ENCODE results near the gene PCDH19. TPM values are rescaled to one million over a fixed set of nuclear protein-coding genes. Genes with fewer than 3 reads are reported as not detected.

PCDH19 gene
- total RNA-seq, 3 donors from 2014 or later (not counting 1 experiment from before 2014, with no cell fraction given): not detected

- H3K27me3 ChIP-seq (ENCODE audit: control insufficient read depth, insufficient read depth, low read length): no peaks in the 10 kb centered on the region
- DNase-seq (no peak), ATAC-seq (no peak)
- no peak overlapping the region for H3K27ac ChIP-seq (ENCODE audit: low read length)
- Mint-ChIP-seq H3K27me3 (ENCODE audit: low read depth in 2 of 2) (peaks cover 0 to 12% of the 10 kb centered on the region in 2 donors), H3K27ac (no peak overlapping the region), H3K9me3 (no peaks in the 10 kb centered on the region), H3K36me3 (no peaks in the 10 kb centered on the region), H3K4me3 (no peak overlapping the region), H3K4me1 (no peaks in the 10 kb centered on the region)
- TF ChIP-seq, protein P1, sequence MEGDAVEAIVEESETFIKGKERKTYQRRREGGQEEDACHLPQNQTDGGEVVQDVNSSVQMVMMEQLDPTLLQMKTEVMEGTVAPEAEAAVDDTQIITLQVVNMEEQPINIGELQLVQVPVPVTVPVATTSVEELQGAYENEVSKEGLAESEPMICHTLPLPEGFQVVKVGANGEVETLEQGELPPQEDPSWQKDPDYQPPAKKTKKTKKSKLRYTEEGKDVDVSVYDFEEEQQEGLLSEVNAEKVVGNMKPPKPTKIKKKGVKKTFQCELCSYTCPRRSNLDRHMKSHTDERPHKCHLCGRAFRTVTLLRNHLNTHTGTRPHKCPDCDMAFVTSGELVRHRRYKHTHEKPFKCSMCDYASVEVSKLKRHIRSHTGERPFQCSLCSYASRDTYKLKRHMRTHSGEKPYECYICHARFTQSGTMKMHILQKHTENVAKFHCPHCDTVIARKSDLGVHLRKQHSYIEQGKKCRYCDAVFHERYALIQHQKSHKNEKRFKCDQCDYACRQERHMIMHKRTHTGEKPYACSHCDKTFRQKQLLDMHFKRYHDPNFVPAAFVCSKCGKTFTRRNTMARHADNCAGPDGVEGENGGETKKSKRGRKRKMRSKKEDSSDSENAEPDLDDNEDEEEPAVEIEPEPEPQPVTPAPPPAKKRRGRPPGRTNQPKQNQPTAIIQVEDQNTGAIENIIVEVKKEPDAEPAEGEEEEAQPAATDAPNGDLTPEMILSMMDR (IDR thresholded peaks at IDR 0.05): no peak
- 89% methylated on average over 1 of the region's 4 CpGs for WGBS (ENCODE audit: insufficient coverage)
- H3K4me3 ChIP-seq (ENCODE audit: low read length): no peak overlapping the region
- H3K36me3 ChIP-seq (ENCODE audit: control insufficient read depth, insufficient read depth, low read length): no peaks in the 10 kb centered on the region
- H3K9me3 ChIP-seq (ENCODE audit: control insufficient read depth, insufficient read depth, low read length): no peaks in the 10 kb centered on the region
- H3K4me1 ChIP-seq (ENCODE audit: control insufficient read depth, insufficient read depth, low read length): no peaks in the 10 kb centered on the region
- intact Hi-C loops (cut with micrococcal nuclease): no loop called here
Observed at GRCh38 chrX:100424012-100424411, 13.9 kb upstream of the PCDH19 start.

GRCh38 chrX:100418556-100418955, 8.5 kb upstream of the PCDH19 start:
- Mint-ChIP-seq H3K27ac (no peak overlapping the region), H3K27me3 (ENCODE audit: low read depth in 2 of 2) (peaks cover 6 to 43% of the 10 kb centered on the region in 2 donors), H3K4me3 (no peak overlapping the region), H3K36me3 (no peaks in the 10 kb centered on the region), H3K4me1 (no peaks in the 10 kb centered on the region), H3K9me3 (no peaks in the 10 kb centered on the region)
- H3K27me3 ChIP-seq (ENCODE audit: control insufficient read depth, insufficient read depth, low read length): no peaks in the 10 kb centered on the region
- no peaks in the 10 kb centered on the region for H3K4me1 ChIP-seq (ENCODE audit: control insufficient read depth, insufficient read depth, low read length)
- no peak overlapping the region for H3K27ac ChIP-seq (ENCODE audit: low read length)
- H3K4me3 ChIP-seq (ENCODE audit: low read length): no peak overlapping the region
- no peak for DNase-seq
- WGBS (ENCODE audit: insufficient coverage): 20% methylated on average over 1 of the region's 2 CpGs
- intact Hi-C loops (cut with micrococcal nuclease): no loop called here
- no peaks in the 10 kb centered on the region for H3K36me3 ChIP-seq (ENCODE audit: control insufficient read depth, insufficient read depth, low read length)
- TF ChIP-seq, protein P1 (IDR thresholded peaks at IDR 0.05): no peak
- no peak for ATAC-seq
- no peaks in the 10 kb centered on the region for H3K9me3 ChIP-seq (ENCODE audit: control insufficient read depth, insufficient read depth, low read length)

- TF ChIP-seq, protein P1 (IDR thresholded peaks at IDR 0.05): no peak
- Histone ChIP-seq H3K36me3 (ENCODE audit: control insufficient read depth, insufficient read depth, low read length) (no peaks in the 10 kb centered on the region), H3K27me3 (ENCODE audit: control insufficient read depth, insufficient read depth, low read length) (no peaks in the 10 kb centered on the region), H3K4me3 (ENCODE audit: low read length) (no peak overlapping the region), H3K9me3 (ENCODE audit: control insufficient read depth, insufficient read depth, low read length) (no peaks in the 10 kb centered on the region), H3K27ac (ENCODE audit: low read length) (no peak overlapping the region), H3K4me1 (ENCODE audit: control insufficient read depth, insufficient read depth, low read length) (no peaks in the 10 kb centered on the region)
- Mint-ChIP-seq H3K36me3 (no peaks in the 10 kb centered on the region), H3K4me3 (no peak overlapping the region), H3K4me1 (peaks cover 0 to 5% of the 10 kb centered on the region in 2 donors), H3K9me3 (no peaks in the 10 kb centered on the region), H3K27ac (no peak overlapping the region), H3K27me3 (ENCODE audit: low read depth in 2 of 2) (peaks cover 11 to 52% of the 10 kb centered on the region in 2 donors)
- ATAC-seq (no peak), DNase-seq (no peak)
- 63% methylated on average over 3 of the region's 3 CpGs for WGBS (ENCODE audit: insufficient coverage)
- intact Hi-C loops (cut with micrococcal nuclease): no loop called here
Observed at GRCh38 chrX:100417681-100418080, 7.6 kb upstream of the PCDH19 start.

- Histone ChIP-seq H3K4me3 (ENCODE audit: low read length) (no peak overlapping the region), H3K4me1 (ENCODE audit: control insufficient read depth, insufficient read depth, low read length) (peaks cover 6% of the 10 kb centered on the region), H3K27ac (ENCODE audit: low read length) (no peak overlapping the region), H3K9me3 (ENCODE audit: control insufficient read depth, insufficient read depth, low read length) (no peaks in the 10 kb centered on the region), H3K36me3 (ENCODE audit: control insufficient read depth, insufficient read depth, low read length) (no peaks in the 10 kb centered on the region), H3K27me3 (ENCODE audit: control insufficient read depth, insufficient read depth, low read length) (peaks cover 6% of the 10 kb centered on the region)
- 0% methylated on average over 4 of the region's 5 CpGs for WGBS (ENCODE audit: insufficient coverage)
- DNase-seq (peak in 1 of 2 donors; percentile 36), ATAC-seq (no peak)
- no peak overlapping the region for H3K27ac Mint-ChIP-seq
- TF ChIP-seq, protein P1 (IDR thresholded peaks at IDR 0.05): no peak
- no peak overlapping the region for H3K4me3 Mint-ChIP-seq
- no peaks in the 10 kb centered on the region for H3K9me3 Mint-ChIP-seq
- H3K27me3 Mint-ChIP-seq (ENCODE audit: low read depth in 2 of 2): peaks cover 18 to 61% of the 10 kb centered on the region in 2 donors
- no peaks in the 10 kb centered on the region for H3K36me3 Mint-ChIP-seq
- peaks cover 0 to 5% of the 10 kb centered on the region in 2 donors for H3K4me1 Mint-ChIP-seq
- intact Hi-C loops (cut with micrococcal nuclease): no loop called here
Observed at GRCh38 chrX:100413229-100413628, 3.2 kb upstream of the PCDH19 start.

All from natural killer cell (primary cell).